Ectodermal cell (in vitro differentiated cells): ENCODE data around the gene STK40.

Source experiments
- H3K27ac ChIP-seq: 2 replicates; pipeline ENCODE4 v1.7.0; 2013; ENCODE audit warnings: mild to moderate bottlenecking, low read depth, low read length; ENCODE audit not compliant: insufficient read depth, poor library complexity, severe bottlenecking
- H3K27me3 ChIP-seq: 2 replicates; pipeline ENCODE4 v1.7.0; 2013; ENCODE audit warnings: mild to moderate bottlenecking, low read length; ENCODE audit not compliant: insufficient read depth, control insufficient read depth, poor library complexity, severe bottlenecking
- H3K36me3 ChIP-seq: one replicate; pipeline ENCODE4 v1.7.0; 2013; ENCODE audit warnings: low read length; ENCODE audit not compliant: control insufficient read depth, insufficient read depth
- H3K4me1 ChIP-seq: one replicate; pipeline ENCODE4 v1.7.0; 2013; ENCODE audit warnings: low read length; ENCODE audit not compliant: control insufficient read depth, insufficient read depth
- H3K4me3 ChIP-seq: 2 replicates; pipeline ENCODE4 v1.7.0; 2013; ENCODE audit warnings: low read depth, low read length, control low read depth; ENCODE audit not compliant: insufficient read depth
- H3K9me3 ChIP-seq: 2 replicates; pipeline ENCODE4 v1.7.0; 2013; ENCODE audit warnings: mild to moderate bottlenecking, low read length, moderate library complexity; ENCODE audit not compliant: control insufficient read depth
- WGBS, 2 experiments: methylation state at CpG; one replicate each; pipeline ENCODE4 v1.1.7; 2013; ENCODE audit warnings: missing lambda C conversion rate in 2 of 2; 5-methylcytosine and 5-hydroxymethylcytosine counted together

The STK40 gene

GRCh38 chr1:36358514-36359084 is 27.1 kb downstream of the STK40 start:
- Histone ChIP-seq H3K4me1 (peaks cover under 1% of the 10 kb centered on the region), H3K27me3 (no peaks in the 10 kb centered on the region), H3K4me3 (no peak overlapping the region), H3K9me3 (no peaks in the 10 kb centered on the region), H3K36me3 (peaks cover 9% of the 10 kb centered on the region), H3K27ac (no peak overlapping the region)
- 96% methylated on average over 13 of the region's 13 CpGs for WGBS, 2 experiments

DNA sequence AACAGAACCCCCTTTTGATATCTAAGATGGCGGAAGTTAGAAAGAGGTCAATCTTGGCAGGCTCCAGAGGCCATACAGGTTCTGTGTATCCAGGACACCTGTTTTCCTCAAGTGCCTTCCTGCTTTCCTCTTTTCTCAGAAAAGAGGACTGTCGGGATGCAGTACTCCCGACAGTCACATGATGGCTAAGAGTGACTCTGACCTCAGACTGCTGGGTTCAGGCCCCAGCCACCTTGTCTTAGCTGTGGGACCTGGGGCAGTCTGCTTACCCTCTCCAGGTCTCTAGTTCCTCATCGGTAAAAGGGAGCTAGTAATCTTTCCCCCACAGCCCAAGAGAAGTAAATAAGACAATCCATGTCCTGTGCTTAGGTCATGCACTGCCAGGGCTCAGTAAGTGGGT is 29.9 kb downstream of the STK40 start:
- peaks cover 21% of the 10 kb centered on the region for H3K4me1 ChIP-seq
- peaks cover 9% of the 10 kb centered on the region for H3K36me3 ChIP-seq
- H3K27me3 ChIP-seq = no peaks in the 10 kb centered on the region
- no peaks in the 10 kb centered on the region for H3K9me3 ChIP-seq
- no peak overlapping the region for H3K27ac ChIP-seq
- no peak overlapping the region for H3K4me3 ChIP-seq
- WGBS, 2 experiments = 83 to 88% methylated on average over 4 of the region's 4 CpGs

- Histone ChIP-seq H3K36me3 (peaks cover 9% of the 10 kb centered on the region), H3K27ac (no peak overlapping the region), H3K27me3 (no peaks in the 10 kb centered on the region), H3K9me3 (no peaks in the 10 kb centered on the region), H3K4me1 (peaks cover 21% of the 10 kb centered on the region), H3K4me3 (no peak overlapping the region)
- WGBS, 2 experiments = 95 to 96% methylated on average over 11 of the region's 11 CpGs
Observed at GRCh38 chr1:36354486-36354885, 31.2 kb downstream of the STK40 start.

DNA sequence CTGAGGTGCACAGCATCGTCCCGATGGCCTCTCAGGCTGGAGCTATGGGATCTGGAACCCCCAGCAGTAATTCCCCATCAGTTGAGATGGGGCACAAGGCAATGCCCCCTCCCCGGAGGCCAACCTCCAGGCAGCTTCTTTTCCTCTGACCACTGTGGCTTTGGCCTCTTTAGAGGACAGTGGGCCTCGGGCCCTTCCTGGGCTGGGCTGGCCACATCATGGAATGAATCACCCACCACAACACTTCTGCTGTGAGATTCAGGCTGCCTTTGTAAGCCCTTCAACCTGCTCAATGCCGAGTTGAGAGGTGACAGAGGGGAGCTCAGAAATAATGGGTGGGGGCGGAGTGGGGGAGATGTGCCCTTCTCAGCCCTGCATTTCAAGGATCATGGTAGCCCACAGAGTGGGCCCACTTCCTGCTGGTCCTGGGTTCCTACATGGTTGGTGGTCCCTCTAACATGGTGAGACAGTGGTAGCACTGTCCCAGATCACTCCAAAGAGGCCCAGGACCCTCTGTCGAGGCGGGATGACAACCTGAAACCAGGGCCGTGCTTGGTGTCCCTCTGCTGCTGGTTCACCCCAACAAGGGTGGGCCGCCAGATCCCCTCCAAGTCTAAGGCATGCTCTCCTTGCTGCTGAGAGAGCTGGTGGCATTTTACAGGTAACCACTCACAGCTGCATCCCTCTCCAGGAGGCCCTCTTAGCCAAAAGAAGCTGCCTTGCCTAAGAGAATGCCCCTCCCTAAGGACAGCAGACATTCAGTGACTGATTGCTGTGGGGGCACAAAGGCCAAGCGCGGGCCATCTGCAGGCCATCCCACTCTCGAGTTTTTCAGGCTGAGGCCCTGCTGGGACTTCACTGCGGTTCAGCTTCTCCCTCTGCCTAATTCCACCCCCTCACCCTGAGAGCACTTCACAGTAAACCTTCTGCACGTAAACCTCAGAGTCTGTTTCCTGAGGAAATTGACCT is 32.5 kb downstream of the STK40 start:
- Histone ChIP-seq H3K4me1 (peaks cover 21% of the 10 kb centered on the region), H3K36me3 (peaks cover 17% of the 10 kb centered on the region), H3K27ac (no peak overlapping the region), H3K9me3 (no peaks in the 10 kb centered on the region), H3K4me3 (no peak overlapping the region), H3K27me3 (no peaks in the 10 kb centered on the region)
- WGBS, 2 experiments = 83 to 89% methylated on average over 15 of the region's 15 CpGs

- H3K4me3 ChIP-seq = no peak overlapping the region
- H3K27me3 ChIP-seq = no peaks in the 10 kb centered on the region
- WGBS, 2 experiments = 93 to 94% methylated on average over 13 of the region's 13 CpGs
- peaks cover 21% of the 10 kb centered on the region for H3K4me1 ChIP-seq
- H3K27ac ChIP-seq = peak overlapping the region; percentile 67
- H3K9me3 ChIP-seq = no peaks in the 10 kb centered on the region
- H3K36me3 ChIP-seq = peaks cover 22% of the 10 kb centered on the region
Observed at GRCh38 chr1:36352125-36352909, 33.4 kb downstream of the STK40 start.

DNA sequence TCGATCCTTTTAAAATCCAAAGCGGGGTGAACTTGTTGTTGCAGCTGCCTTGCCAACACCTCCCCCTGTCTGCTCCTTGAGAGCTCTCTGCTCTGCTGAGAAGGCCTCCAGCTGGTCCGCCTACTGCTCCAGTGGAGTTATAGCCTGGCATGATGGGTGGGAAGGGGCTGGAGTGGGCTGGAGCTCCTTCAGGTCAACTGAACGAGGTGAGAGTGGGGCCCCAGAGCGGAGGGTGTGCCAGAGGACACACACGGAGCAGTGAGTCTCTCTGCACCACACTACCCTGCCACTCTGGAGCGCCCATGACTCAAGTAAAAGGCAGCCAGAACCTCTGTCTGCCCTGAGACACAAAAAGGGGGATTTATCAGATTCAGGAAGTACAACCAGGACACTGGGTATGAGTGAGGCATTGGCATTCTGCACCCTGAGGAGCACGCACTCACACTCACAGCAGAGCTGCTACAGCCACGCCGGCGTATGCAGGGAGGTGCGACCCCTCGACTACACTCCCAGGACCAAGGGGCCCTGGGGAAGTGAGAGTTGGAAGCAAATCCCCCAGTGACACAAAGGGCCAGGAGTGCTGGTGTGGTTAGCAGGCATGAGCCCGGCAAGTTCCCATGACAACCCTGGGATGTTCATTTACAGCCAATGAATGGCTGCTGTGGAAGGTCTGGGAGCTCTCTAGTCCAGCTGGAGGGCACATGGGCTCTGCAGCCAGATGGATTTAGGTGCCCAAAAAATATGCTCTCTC is 34.3 kb downstream of the STK40 start:
- H3K36me3 ChIP-seq = peaks cover 22% of the 10 kb centered on the region
- no peaks in the 10 kb centered on the region for H3K9me3 ChIP-seq
- 77 to 80% methylated on average over 14 of the region's 14 CpGs for WGBS, 2 experiments
- H3K27me3 ChIP-seq = no peaks in the 10 kb centered on the region
- no peak overlapping the region for H3K4me3 ChIP-seq
- peak overlapping the region; percentile 86 for H3K27ac ChIP-seq
- peaks cover 21% of the 10 kb centered on the region for H3K4me1 ChIP-seq

GRCh38 chr1:36350659-36351226 is 35.0 kb downstream of the STK40 start:
- H3K36me3 ChIP-seq = peaks cover 22% of the 10 kb centered on the region
- no peaks in the 10 kb centered on the region for H3K27me3 ChIP-seq
- H3K4me1 ChIP-seq = peaks cover 21% of the 10 kb centered on the region
- no peak overlapping the region for H3K27ac ChIP-seq
- no peaks in the 10 kb centered on the region for H3K9me3 ChIP-seq
- WGBS, 2 experiments = 94 to 95% methylated on average over 13 of the region's 13 CpGs
- no peak overlapping the region for H3K4me3 ChIP-seq

DNA sequence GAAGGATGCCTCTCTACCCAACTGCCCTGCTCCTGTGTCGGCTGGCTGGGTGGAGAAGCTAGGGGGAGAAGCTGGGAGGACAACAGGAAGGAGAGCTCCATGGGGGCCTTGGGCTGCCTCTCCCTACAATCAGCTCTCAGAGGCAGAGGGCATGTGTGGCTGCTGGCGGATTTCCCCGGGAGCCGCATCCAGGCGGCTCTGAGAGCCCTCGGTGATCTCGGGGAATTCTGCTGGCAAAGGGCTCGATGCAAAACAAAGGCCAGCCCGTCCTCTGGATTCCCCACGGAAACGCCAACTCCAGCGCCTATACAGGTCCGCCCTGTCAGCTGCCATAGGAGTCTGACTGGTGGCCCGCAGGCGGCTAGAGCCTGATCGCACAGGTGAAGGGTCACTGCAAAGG is 35.9 kb downstream of the STK40 start:
- Histone ChIP-seq H3K9me3 (no peaks in the 10 kb centered on the region), H3K36me3 (peaks cover 18% of the 10 kb centered on the region), H3K4me1 (peaks cover 21% of the 10 kb centered on the region), H3K27me3 (no peaks in the 10 kb centered on the region), H3K4me3 (no peak overlapping the region), H3K27ac (no peak overlapping the region)
- WGBS, 2 experiments = 94% methylated on average over 16 of the region's 16 CpGs

DNA sequence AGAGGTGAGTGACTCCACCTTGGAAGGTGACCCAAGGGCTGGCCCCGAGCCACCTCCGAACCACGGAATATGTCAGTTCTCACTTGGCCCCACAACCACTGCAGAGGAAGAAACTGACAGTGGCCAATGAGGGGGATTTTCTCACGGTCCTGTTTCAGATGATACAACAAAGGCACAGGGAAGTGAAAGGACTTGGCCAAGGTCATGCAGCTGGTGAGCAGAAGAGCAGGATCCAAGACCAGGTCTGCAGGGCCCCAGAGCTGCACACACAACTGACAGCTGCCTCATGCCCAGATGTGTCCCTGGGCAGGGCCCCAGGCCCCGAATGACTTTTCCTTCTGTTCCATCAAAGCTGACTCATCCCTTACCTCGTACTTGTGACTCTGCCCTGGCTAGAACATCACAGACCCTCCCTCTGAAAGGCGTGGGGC is 36.5 kb downstream of the STK40 start:
- H3K36me3 ChIP-seq = peaks cover 13% of the 10 kb centered on the region
- no peak overlapping the region for H3K27ac ChIP-seq
- no peak overlapping the region for H3K4me3 ChIP-seq
- no peaks in the 10 kb centered on the region for H3K9me3 ChIP-seq
- 92 to 95% methylated on average over 7 of the region's 7 CpGs for WGBS, 2 experiments
- H3K27me3 ChIP-seq = no peaks in the 10 kb centered on the region
- H3K4me1 ChIP-seq = peaks cover 21% of the 10 kb centered on the region
